Brain microvascular endothelial cell (primary cell): ENCODE results near the gene CDK5RAP2.

Source experiments
- DNase-seq: peaks from one replicate; pipeline ENCODE4 v3.0.0-alpha.2; 2020
- H3K27ac ChIP-seq: fragments of 250-450 bp; sonication (Bioruptor Pico); 2 replicates; pipeline ENCODE4 v1.5.1; 2020; ENCODE audit warnings: mild to moderate bottlenecking, moderate library complexity
- H3K27me3 ChIP-seq: fragments of 250-450 bp; sonication (Bioruptor Pico); replicated peaks from 2 replicates; pipeline ENCODE4 v1.5.1; 2020; ENCODE audit warnings: mild to moderate bottlenecking
- H3K36me3 ChIP-seq: fragments of 250-450 bp; sonication (Bioruptor Pico); replicated peaks from 2 replicates; pipeline ENCODE4 v1.5.1; 2020; ENCODE audit warnings: mild to moderate bottlenecking
- H3K4me3 ChIP-seq: 2 replicates; pipeline ENCODE4 v1.5.1; 2011; ENCODE audit warnings: low read depth, mild to moderate bottlenecking, control low read depth, low read length, moderate library complexity
- in situ Hi-C: cut with HindIII; loops from 2 replicates; pipeline ENCODE4 v1.10.0; 2017; ENCODE audit warnings: low sequenced_read_pairs, low pct_ligation_motif_present
- TF ChIP-seq, protein P1 (sequence below): IDR thresholded peaks from 2 replicates; pipeline ENCODE4 v1.5.1; 2011; ENCODE audit warnings: low read depth, mild to moderate bottlenecking, moderate library complexity, low read length, control low read depth, inconsistent platforms; ENCODE audit errors: missing control alignments

CDK5RAP2 gene

DNA sequence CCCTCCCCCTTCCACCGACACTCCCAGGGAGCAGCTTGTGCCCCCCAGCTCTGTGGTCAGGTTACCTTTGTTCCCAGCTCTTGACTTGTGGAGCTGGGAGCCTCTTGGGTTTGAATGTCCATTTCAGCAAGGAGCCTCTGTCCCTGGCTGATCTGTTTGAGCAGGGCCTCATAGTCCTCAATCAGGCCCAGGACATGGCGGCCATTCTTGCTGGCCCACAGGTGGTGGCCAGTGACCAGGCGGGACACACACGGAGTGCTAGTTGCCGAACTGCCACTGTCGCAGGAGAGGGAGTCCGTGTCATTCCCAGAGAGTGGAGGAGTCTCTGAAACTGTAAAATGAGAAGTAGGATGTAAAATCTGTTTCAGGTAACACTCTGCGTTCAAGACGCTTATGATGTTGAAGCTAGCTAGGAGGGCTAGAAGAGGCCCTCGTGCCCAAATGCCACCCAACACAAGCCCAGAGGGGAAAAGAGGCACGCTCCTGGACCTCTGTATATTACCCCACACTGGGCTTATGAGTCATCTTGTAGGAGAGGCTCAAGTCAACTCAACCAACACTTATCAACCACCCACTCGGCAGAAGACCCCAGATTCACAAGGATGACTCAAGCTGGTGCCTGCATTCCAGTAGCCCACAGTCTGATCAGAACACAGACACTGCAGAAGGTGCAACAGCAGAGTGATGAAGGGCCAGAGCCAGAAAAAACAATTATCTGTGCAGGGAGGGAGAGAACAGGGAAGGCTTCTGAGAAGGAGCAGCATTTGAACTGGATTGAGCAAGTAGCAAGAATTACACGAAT is 177.0 kb downstream of the CDK5RAP2 start:
- in situ Hi-C loops, result no loop called here
- TF ChIP-seq, protein P1, sequence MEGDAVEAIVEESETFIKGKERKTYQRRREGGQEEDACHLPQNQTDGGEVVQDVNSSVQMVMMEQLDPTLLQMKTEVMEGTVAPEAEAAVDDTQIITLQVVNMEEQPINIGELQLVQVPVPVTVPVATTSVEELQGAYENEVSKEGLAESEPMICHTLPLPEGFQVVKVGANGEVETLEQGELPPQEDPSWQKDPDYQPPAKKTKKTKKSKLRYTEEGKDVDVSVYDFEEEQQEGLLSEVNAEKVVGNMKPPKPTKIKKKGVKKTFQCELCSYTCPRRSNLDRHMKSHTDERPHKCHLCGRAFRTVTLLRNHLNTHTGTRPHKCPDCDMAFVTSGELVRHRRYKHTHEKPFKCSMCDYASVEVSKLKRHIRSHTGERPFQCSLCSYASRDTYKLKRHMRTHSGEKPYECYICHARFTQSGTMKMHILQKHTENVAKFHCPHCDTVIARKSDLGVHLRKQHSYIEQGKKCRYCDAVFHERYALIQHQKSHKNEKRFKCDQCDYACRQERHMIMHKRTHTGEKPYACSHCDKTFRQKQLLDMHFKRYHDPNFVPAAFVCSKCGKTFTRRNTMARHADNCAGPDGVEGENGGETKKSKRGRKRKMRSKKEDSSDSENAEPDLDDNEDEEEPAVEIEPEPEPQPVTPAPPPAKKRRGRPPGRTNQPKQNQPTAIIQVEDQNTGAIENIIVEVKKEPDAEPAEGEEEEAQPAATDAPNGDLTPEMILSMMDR, result no peak
- Histone ChIP-seq H3K4me3 (no peak overlapping the region), H3K36me3 (peaks cover 8% of the 10 kb centered on the region), H3K27ac (peak overlapping the region; percentile 71), H3K27me3 (no peaks in the 10 kb centered on the region)
- peak; percentile 98 for DNase-seq

- Histone ChIP-seq H3K27me3 (no peaks in the 10 kb centered on the region), H3K27ac (no peak overlapping the region), H3K4me3 (no peak overlapping the region), H3K36me3 (peaks cover 6% of the 10 kb centered on the region)
- DNase-seq, result no peak
- TF ChIP-seq, protein P1, result no peak
- in situ Hi-C loops, result no loop called here
Observed at GRCh38 chr9:120399940-120400339, 180.0 kb downstream of the CDK5RAP2 start.

DNA sequence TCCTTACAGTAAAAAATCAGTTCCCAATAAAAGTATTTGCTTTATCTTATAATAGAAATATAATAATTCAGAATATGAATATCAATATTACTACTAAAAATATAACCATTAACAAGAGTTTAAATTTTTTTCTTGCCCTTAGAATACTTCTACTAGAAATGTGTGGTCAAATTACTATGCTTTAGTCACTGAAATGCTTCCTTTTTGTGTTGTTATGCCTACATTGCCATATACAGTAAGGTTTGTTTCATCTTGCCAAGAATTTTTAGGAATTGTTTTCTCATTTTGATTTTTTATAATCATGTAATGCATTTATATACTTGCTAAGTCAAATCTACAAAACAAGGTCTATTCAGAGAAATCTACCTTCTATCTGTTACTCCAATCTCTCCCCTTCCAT is 181.7 kb downstream of the CDK5RAP2 start:
- H3K27me3 ChIP-seq, result no peaks in the 10 kb centered on the region
- in situ Hi-C loops, result no loop called here
- TF ChIP-seq, protein P1, result no peak
- no peak overlapping the region for H3K27ac ChIP-seq
- DNase-seq, result no peak
- no peak overlapping the region for H3K4me3 ChIP-seq
- H3K36me3 ChIP-seq, result peaks cover 6% of the 10 kb centered on the region

DNA sequence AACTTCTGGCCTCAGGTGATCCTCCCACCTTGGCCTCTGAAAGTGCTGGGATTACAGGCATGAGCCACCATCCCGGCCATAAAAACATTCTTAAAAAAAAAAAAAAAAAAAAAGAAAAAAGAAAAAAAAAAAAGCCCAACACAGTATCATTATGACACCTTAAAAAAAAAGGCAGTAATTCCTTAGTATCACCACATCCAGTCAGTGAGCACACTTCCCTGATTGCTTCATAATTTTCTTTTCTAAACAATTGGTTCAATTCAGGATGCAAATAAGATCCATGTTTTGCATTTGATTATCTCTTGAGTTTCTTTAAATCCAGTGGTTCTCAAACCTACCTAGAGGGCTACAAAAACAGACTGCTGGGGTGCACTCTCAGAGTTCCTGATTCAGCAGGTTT is 182.5 kb downstream of the CDK5RAP2 start:
- peaks cover 2% of the 10 kb centered on the region for H3K36me3 ChIP-seq
- H3K4me3 ChIP-seq, result no peak overlapping the region
- H3K27ac ChIP-seq, result peak overlapping the region; percentile 65
- no peak for DNase-seq
- TF ChIP-seq, protein P1, result no peak
- no peaks in the 10 kb centered on the region for H3K27me3 ChIP-seq
- in situ Hi-C loops, result no loop called here

GRCh38 chr9:120396931-120397330 is 183.0 kb downstream of the CDK5RAP2 start:
- Histone ChIP-seq H3K27ac (peak overlapping the region; percentile 65), H3K4me3 (no peak overlapping the region), H3K27me3 (no peaks in the 10 kb centered on the region), H3K36me3 (peaks cover under 1% of the 10 kb centered on the region)
- in situ Hi-C loops, result no loop called here
- peak; percentile 64 for DNase-seq
- TF ChIP-seq, protein P1, result no peak

DNA sequence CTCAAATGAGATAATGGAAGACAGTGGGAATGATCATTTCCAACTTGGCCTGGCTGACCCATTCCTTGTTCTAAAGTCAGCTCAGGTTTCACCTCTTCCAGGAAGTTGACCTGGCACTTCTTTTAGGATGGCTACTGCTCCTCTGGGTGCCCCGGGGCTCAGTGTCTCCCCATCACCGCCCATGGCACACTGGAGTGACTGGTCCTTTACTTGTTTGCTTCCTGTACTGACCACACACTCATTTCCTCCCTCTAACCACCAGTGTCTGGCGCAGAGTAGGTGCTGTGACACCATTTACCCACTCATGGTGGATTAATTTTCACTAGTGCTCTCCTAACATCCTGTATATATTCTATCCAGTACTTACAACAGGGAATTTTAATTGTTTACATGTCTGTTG is 183.5 kb downstream of the CDK5RAP2 start:
- no peak overlapping the region for H3K4me3 ChIP-seq
- peaks cover 4% of the 10 kb centered on the region for H3K36me3 ChIP-seq
- peak overlapping the region; percentile 65 for H3K27ac ChIP-seq
- no peak for DNase-seq
- no peaks in the 10 kb centered on the region for H3K27me3 ChIP-seq
- TF ChIP-seq, protein P1, result no peak
- in situ Hi-C loops, result no loop called here
